Measurements from ENCODE around the gene EXOG.
"Not testable (repeated sequence)": the region's sequence is repeated elsewhere in the genome, so short reads cannot be mapped to it uniquely, and the experiment has no call there.

Gene EXOG

DNA sequence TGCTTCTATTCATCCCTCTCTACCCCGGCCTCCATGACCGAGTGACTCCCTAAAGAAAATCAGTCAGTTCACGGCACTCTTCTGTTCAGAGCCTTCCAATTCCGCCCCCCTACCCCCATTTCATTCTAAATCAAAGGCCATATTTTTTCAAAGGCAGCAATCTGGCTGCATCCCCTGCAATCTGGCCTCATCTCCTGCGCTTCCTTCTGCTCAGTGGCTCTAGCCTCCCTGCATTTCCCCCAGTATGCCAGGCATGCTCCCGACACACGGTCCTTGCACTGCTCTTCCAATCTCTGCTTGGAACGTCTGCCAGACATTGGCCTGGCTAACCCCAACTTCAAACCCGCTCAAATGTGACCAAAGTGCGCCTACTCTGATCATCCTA, 67.7 kb downstream of the EXOG start:
- no peak for DNase-seq (ENCODE audit: low read depth in 2 of 2)

DNA sequence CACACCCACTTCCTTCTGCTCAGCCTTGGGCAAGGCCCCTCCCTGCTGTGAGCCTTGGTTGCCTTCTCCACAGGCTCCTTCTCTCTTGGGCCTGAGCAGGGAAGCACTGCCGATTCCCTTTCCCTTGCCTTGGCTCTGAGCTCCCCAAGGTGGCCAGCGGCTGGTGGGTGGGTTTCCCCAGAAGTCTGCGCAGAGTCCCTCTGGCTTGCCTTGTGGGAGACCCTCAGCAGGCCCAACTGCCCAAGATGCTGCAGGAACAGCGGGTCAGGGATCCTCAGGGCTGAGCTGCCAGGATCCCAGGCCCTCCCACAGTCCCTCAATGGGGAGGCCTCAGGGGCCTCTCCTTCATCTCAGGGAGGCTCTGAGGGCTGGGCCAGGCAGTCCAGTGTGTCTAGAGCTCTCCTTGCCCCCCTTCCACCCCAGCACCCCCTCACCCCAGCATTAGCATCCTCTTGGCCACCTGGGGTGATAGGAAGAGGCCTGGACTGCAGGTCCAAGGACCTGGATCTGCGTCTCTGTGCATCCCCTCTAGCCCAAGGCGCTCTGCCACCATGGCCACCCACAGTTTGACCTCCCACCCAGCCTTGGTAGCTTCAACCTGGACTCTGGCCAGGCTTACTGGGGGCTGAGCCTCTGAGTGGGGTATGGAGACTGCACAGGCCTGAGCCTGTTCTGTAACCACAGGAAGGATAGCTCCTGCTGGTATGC, 68.6 kb downstream of the EXOG start:
- no peak for DNase-seq (ENCODE audit: low read depth in 2 of 2)

DNA sequence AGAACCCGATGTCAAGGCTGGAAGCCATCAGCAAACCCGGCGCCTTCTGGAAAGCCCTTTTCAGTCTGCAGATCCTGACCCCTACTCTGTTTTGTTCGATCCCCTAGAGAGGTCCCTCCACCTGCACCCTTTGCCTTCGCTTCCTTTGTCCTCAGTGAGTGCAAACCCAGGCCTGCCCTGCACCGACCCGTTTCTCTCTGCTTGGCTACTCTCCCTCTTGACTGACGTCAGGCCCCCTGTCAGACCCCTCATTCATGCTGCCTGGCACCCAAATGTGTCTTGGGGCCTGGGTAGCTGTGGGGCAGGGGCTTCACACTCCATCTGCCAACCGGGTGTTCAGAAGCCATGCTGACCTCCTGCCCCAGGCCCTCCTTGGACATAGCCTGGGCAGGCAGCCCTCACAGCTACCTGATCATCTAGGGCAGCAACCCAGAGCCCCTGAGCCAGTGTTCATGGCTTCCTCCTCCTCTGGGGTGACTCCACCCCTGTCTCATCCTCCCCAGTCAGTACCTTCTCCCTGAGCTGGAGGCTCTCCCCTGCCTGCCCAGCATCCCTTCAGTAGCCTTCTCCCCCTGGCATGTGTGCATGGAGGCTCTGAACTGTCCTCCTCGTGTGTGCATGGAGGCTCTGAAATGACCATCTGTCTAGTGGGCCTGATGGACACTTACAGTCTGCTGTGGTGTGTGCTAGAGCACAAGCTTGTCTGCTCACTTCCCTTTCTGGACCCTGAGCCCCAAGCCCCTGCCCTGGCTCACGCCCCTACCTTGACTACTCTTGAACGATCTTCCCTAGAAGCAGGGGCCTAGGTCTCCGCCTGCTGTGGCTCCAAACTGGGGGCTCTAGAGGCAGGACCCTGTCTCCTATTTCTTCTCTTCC, 69.4 kb downstream of the EXOG start:
- DNase-seq (ENCODE audit: low read depth in 2 of 2), result no peak

DNA sequence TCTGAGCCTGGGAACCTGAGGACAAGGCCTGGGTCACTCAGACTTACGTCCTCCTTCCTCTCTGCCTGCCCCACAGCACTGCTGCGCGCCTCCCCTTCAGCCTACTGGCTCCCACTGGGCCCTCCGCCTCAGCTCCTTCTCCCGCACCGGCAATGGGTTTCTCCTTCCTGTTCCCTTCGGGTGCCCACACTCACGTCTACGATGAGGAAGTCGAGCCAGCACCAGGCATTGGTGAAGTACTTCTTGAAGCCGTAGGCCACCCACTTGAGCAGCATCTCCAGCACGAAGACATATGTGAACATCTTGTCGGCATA, 70.0 kb downstream of the EXOG start:
- no peak for DNase-seq (ENCODE audit: low read depth in 2 of 2)

DNA sequence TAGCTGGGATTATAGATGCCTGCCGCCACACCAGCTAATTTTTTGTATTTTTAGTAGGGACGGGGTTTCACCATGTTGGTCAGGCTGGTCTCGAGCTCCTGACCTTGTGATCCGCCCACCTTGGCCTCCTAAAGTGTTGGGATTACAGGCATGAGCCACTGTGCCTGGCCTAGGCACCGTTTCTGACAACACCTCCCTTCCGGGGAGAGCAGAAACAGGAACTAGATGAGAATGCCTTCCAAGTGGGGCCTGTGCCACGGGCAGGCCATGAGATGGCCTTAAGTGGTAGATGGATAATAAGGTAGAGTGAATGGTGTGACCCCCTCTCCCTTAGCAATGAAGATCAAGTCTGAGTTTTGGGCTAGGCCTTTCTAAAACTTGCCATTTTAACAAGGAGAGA, 70.7 kb downstream of the EXOG start:
- not testable (repeated sequence) for DNase-seq (ENCODE audit: low read depth in 2 of 2)

DNA sequence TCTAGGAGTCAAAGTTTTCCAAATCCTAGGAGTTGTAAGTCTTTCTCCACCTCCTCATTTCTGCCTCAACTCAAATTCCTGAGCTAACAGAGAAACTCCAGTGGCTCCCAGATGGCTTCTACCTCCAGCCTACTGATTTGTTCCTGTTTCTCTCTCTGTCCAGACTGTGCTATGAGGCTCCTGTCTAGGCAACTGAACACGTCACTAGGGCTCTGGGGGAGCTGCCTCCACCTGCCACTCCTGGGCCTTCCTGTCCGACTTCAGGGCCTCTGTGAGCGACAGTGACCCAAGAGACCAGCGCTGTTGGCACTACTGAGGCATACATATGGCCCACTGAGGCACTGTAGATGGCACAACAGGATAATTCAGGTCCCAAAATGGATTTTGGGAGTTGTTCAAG, 71.4 kb downstream of the EXOG start:
- DNase-seq (ENCODE audit: low read depth in 2 of 2), result no peak

DNA sequence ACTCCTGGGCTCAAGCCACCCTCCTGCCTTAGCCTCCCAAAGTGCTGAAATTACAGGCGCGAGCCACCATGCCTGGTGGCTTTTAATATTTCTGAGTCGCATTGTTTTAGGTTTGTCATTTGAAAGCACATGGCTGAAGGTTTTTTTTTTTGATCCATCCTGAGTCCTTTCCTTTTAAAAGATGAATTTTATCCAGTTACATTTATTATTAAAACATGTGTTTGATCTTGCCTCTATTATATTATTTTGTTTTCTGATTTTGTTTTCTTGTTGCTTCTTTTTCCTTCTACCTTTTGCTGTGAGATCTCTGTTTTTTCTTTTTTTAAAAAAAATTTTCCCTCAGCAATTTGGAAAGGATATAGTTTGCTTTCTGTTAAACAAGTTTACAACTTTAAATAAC, 77.0 kb downstream of the EXOG start:
- no peak for DNase-seq (ENCODE audit: low read depth in 2 of 2)

DNA sequence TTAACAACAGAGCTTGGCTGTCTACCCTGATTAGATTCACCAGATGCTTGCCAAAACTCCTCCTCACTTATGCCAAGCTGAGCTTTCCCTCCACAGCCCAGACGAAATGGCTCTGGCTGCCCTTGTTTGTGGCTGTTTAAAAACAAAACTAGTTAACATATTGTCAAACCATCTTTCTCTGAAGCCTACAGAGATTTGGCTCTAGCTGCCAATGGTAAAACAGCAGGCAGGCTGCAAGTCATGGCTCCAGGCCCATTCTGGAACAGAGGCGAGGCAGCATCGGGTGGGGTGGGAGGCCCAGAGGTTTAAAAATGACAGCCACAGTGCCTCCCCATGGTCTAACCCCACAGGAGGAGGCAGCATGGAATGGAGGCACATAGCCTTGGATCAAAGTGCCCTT, 77.4 kb downstream of the EXOG start:
- no peak for DNase-seq (ENCODE audit: low read depth in 2 of 2)

DNA sequence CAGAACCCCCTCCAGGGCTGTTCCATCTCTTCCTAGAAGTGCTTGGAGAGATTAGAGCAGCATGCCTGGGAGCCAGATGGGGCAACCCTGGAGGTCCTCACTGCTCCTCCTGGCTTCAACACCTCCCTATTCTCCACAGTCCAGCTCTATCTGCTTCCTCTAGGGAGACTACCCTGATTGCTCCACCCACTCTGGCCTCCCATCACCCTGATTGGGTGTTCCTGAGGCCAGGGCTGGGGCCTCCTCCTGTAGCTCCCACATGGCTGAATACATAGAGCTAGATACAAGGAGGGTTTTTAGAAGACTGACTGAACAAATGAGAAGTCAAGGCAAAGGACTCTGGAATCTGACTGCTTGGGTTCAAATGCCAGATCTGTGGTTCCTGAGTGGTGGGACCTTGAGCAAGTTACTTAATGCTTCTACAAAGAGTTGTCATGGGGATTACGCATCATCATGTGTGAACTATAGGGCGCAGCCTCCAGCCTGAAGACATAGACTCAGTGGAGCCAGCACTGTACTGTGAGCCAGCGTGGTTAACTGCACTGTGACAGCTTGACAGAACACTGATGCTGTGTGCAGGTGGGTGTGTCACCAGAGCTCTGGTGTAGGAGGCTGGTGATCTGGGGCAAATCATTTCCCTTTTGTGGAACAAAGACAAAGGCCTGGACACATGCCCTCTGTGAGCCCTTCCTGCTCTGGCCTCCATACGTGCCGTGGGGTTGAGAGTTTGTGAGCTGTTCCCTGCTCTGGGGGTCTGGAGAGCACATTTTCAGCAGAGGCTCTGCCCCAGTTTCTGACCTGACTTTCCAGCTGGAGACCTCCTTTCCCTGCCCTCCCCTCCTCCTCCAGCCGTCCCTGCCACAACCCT, 78.5 kb downstream of the EXOG start:
- DNase-seq (ENCODE audit: low read depth in 2 of 2), result no peak

DNA sequence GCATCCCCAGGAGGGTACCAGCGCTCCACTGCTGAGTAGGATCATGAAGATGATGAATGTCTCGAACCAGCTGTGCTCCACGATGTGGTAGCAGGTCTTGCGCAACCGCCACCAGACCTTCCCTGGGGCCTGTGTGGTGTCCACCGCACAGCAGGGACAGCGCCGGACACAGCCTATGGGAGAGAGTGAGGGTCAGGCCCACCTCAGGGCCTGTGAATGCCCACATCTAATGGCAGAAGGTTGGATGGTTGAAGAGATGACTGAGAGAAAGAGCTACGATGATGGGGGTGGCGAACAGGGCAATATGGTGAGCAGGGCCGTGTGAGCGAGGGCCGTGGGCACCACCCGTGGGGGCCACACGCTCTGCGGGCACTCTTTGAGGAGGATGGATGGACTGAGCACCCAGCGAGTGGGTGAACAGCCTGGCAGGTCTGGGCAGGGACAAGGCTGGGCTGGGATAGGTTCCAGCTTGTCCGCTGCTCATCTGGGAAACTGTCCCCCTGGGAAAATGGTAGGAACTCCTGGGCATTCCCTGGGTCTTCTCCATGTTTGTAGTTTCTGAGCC, 79.2 kb downstream of the EXOG start:
- no peak for DNase-seq (ENCODE audit: low read depth in 2 of 2)

All from fibroblast of skin of left quadriceps (primary cell).